ENCODE results near the gene ACACA.

The ACACA gene

DNA sequence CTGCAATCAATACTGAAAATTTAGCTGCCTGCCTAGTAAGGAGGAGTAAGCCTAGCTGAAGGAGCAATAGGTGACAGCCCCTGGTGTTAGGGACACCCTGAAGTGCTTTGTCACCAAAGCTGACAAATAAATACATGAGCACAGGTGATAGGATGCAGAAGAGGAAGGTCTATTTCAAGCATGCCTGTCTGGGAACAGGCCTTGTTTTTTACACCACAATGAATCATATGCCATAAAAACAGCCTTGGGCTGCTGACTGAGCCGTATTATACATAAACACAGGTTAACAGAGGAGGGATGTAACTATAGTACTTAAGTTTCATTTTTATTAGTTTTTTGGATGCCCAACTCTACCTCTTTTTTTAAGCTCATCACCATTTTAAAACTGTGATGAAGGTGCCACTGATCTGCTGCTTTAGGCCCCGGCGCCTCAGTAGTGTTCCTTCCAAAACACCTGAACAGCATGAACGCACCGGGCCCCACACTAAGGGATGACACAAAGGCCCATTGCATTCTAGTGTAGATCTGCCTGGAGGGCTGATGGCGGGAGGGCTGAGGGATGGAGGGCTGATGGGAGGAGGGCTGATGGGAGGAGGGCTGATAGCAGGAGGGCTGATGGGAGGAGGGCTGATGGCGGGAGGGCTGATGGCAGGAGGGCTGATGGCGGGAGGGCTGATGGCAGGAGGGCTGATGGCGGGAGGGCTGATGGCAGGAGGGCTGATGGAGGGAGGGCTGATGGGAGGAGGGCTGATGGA lies 307.5 kb downstream of the ACACA start:
- no peak for DNase-seq (ENCODE audit: low read depth)
- TF ChIP-seq, protein P1, sequence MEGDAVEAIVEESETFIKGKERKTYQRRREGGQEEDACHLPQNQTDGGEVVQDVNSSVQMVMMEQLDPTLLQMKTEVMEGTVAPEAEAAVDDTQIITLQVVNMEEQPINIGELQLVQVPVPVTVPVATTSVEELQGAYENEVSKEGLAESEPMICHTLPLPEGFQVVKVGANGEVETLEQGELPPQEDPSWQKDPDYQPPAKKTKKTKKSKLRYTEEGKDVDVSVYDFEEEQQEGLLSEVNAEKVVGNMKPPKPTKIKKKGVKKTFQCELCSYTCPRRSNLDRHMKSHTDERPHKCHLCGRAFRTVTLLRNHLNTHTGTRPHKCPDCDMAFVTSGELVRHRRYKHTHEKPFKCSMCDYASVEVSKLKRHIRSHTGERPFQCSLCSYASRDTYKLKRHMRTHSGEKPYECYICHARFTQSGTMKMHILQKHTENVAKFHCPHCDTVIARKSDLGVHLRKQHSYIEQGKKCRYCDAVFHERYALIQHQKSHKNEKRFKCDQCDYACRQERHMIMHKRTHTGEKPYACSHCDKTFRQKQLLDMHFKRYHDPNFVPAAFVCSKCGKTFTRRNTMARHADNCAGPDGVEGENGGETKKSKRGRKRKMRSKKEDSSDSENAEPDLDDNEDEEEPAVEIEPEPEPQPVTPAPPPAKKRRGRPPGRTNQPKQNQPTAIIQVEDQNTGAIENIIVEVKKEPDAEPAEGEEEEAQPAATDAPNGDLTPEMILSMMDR (IDR thresholded peaks at IDR 0.05; ENCODE audit: low read depth, low read length, missing control alignments), result no peak
- H3K4me3 ChIP-seq (ENCODE audit: low read depth, low read length), result no peak overlapping the region

DNA sequence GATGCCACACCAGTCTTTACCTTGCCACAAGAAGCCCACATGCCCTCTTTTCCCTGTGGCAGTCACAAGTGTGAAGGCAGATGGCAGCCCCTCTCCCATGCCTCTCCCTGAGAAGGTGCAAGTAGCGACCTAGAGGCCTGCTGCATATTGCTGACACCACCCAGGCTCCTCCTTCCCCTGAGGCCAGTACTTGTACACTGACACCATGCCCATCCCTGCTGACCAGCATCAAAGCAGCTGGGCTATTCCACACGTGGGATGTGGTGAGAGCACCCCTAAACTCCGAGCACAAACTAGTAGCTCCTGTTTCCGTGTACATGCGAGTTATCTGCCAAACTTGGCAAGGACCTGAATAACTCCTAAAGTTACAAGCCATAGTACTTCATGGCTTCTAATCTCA lies 308.5 kb downstream of the ACACA start:
- H3K4me3 ChIP-seq (ENCODE audit: low read depth, low read length), result no peak overlapping the region
- no peak for DNase-seq (ENCODE audit: low read depth)
- TF ChIP-seq, protein P1 (IDR thresholded peaks at IDR 0.05; ENCODE audit: low read depth, low read length, missing control alignments), result no peak

DNA sequence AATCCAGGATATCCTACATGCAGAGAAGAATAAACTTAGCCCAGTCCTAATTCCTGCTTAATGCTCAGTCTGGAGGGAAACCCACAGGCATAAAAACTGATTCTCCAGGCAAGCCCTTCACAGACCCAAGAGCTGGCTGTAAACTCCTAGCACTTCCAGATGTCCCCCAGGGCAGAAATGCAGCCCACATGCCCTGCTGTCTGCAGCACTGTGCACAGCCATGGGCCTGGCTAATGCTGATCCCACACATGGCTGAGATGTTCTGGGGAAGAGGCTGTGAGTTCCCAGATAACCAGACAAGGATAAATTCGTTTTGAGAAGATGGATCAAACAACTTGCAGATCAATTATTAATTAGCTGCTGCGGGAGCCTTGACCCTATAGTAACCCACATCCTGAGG lies 309.5 kb downstream of the ACACA start:
- TF ChIP-seq, protein P1 (IDR thresholded peaks at IDR 0.05; ENCODE audit: low read depth, low read length, missing control alignments), result no peak
- no peak for DNase-seq (ENCODE audit: low read depth)
- no peak overlapping the region for H3K4me3 ChIP-seq (ENCODE audit: low read depth, low read length)

DNA sequence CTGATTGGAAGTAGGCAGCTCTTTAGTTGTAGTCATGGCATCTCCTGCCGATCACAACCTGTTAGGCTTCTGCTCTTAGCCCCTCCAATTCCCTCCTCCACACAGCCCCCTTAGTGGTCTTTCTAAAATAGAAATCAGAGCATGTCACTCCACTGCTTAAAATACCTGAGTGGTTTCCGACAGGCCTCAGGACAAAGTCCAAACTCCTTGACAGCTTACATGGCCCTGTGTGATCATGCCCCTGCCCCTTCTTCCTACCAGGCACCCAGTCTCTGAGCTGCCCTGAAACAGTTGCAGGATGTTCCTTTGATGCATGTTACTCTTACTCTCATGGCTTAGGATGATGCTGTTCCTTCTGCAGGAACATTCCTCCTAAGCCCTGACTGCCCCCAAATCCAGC lies 310.6 kb downstream of the ACACA start:
- TF ChIP-seq, protein P1 (IDR thresholded peaks at IDR 0.05; ENCODE audit: low read depth, low read length, missing control alignments), result no peak
- H3K4me3 ChIP-seq (ENCODE audit: low read depth, low read length), result no peak overlapping the region
- DNase-seq (ENCODE audit: low read depth), result no peak

DNA sequence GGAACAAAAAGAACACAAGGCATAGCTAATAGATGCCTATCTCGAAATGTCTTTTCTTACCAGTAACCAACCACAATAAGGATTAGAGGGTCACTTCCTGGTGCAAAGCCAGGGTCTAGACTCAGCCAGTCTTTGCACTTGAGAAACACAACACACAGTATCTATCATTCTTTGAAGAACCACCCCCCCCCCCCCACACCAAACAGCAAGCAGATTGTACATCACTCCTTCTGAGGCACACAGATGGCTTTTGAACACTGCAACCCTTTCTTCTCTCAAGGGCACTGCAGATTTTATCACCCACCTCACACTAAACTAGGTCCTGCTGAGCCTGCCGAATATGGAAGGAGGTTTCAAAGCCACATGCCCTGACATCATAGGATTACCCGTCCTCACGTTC lies 312.2 kb downstream of the ACACA start:
- TF ChIP-seq, protein P1 (IDR thresholded peaks at IDR 0.05; ENCODE audit: low read depth, low read length, missing control alignments), result no peak
- H3K4me3 ChIP-seq (ENCODE audit: low read depth, low read length), result no peak overlapping the region
- DNase-seq (ENCODE audit: low read depth), result no peak

DNA sequence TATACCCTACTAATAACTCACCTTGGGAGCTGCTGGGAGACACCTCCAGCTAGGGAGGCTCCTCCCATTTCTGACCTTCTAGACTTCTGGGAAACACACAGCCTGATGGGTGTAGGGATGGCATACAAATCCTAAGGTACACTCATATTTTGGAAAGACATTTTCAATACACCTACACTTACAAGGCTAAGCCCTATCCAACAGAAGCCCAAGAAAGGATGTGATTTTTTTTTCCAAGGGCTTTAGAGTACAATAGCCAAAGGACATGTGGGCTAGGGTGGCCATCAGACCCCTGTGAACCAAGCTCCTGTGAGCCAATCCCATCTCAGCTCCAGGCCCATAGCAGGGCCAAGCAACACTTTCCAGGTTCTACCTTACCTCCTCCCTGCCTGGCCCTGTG lies 313.9 kb downstream of the ACACA start:
- H3K4me3 ChIP-seq (ENCODE audit: low read depth, low read length), result no peak overlapping the region
- TF ChIP-seq, protein P1 (IDR thresholded peaks at IDR 0.05; ENCODE audit: low read depth, low read length, missing control alignments), result no peak
- DNase-seq (ENCODE audit: low read depth), result no peak

DNA sequence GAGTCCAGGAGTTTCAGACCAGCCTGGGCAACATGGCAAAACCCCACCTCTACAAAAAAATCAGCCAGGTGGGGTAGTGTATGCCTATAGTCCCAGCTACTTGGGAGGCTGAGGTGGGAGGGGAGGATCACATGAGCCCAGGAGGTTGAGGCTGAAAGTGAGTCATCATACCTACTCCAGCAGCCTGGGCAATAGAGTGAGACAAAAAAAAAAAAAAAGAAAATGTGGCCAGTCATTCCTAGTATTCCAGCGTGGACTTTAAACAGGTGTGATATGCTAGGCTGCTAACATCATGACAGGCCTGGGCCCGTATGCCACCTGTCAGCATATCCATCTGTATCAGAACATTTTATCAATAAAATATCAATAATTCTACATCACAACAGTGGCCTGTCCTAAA lies 314.6 kb downstream of the ACACA start:
- TF ChIP-seq, protein P1 (IDR thresholded peaks at IDR 0.05; ENCODE audit: low read depth, low read length, missing control alignments), result no peak
- H3K4me3 ChIP-seq (ENCODE audit: low read depth, low read length), result no peak overlapping the region
- DNase-seq (ENCODE audit: low read depth), result no peak

Measured in GM12864 (cell line).